Muscle of leg (tissue), 11 donors: ENCODE results near the gene IFT80. TPM values are rescaled to one million over a fixed set of nuclear protein-coding genes. Genes with fewer than 3 reads are reported as not detected.

ENCODE experiments used
- DNase-seq: peaks from one replicate; pipeline ENCODE4 v3.0.0; 2013
- H3K27ac ChIP-seq: one replicate; pipeline ENCODE4 v1.5.1; 2013; ENCODE audit warnings: mild to moderate bottlenecking, low read length, control low read depth
- H3K27me3 ChIP-seq: one replicate; pipeline ENCODE4 v1.6.1; 2013; ENCODE audit warnings: low read length; ENCODE audit not compliant: control insufficient read depth, insufficient read depth
- H3K36me3 ChIP-seq: one replicate; pipeline ENCODE4 v1.6.1; 2013; ENCODE audit warnings: low read length; ENCODE audit not compliant: control insufficient read depth, insufficient read depth
- H3K4me1 ChIP-seq: one replicate; pipeline ENCODE4 v1.6.1; 2013; ENCODE audit warnings: low read length; ENCODE audit not compliant: control insufficient read depth, insufficient read depth
- H3K4me3 ChIP-seq: one replicate; pipeline ENCODE4 v1.5.1; 2013; ENCODE audit warnings: low read length, control low read depth
- H3K9me3 ChIP-seq: replicated peaks from 2 replicates; pipeline ENCODE4 v1.6.1; 2013; ENCODE audit warnings: low read depth, low read length; ENCODE audit not compliant: control insufficient read depth
- WGBS: methylation state at CpG from one replicate; pipeline ENCODE4 v1.1.5; 2013; ENCODE audit warnings: missing lambda C conversion rate; ENCODE audit not compliant: insufficient coverage; 5-methylcytosine and 5-hydroxymethylcytosine counted together
- polyA plus RNA-seq, 8 donors: library from polyadenylated mRNA; unstranded; fragments of 120-200 nt; gene quantifications; one replicate each; pipeline versions ENCODE4 v1.2.1 to v1.2.3, GENCODE V29; 2013; ENCODE audit warnings: inconsistent platforms in 1 of 8, low replicate concordance in 1 of 8; ENCODE audit not compliant: insufficient read length in 8 of 8, insufficient read depth in 1 of 8
- total RNA-seq: library from RNA; stranded (reverse); fragments of 120-200 nt; gene quantifications from one replicate; pipeline ENCODE4 v1.2.4, GENCODE V29; 2013

IFT80 gene
- total and polyA plus RNA-seq, 9 donors = 17.6 to 30.9 (median 24.6) TPM

GRCh38 chr3:160213191-160213590, 185.8 kb downstream of the IFT80 start:
- H3K4me1 ChIP-seq = no peaks in the 10 kb centered on the region
- no peak overlapping the region for H3K27ac ChIP-seq
- no peaks in the 10 kb centered on the region for H3K36me3 ChIP-seq
- no peaks in the 10 kb centered on the region for H3K9me3 ChIP-seq
- DNase-seq = no peak
- peaks cover 7% of the 10 kb centered on the region for H3K27me3 ChIP-seq
- no peak overlapping the region for H3K4me3 ChIP-seq
- 94% methylated on average over 1 of the region's 1 CpG for WGBS

- no peaks in the 10 kb centered on the region for H3K36me3 ChIP-seq
- no peak overlapping the region for H3K4me3 ChIP-seq
- no peaks in the 10 kb centered on the region for H3K4me1 ChIP-seq
- H3K27me3 ChIP-seq = no peaks in the 10 kb centered on the region
- H3K9me3 ChIP-seq = no peaks in the 10 kb centered on the region
- DNase-seq = no peak
- no peak overlapping the region for H3K27ac ChIP-seq
- no CpG with 5 or more reads among the region's 1 CpG for WGBS
These were observed 188.2 kb downstream of the IFT80 start for GRCh38 chr3:160210799-160211221.

DNA sequence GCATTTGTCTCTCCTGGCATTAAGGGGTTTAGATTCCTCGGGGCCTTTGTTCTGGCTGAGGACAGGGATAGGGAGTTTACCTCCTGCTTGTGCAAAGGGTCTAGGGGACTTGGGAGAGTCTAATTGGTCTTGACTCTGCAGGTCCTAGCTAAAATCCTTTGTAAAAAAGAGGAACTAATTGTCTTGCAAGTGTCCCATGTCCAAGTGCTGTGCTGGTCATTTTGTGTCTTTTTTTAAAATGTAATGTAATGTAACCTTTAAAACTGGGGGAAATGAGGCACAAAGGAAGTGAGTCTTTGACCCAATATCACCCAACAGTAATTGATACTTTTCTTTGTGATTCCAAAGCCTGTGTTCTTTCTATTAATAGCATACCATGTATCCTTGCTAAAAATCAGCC, 188.7 kb downstream of the IFT80 start:
- H3K27me3 ChIP-seq = no peaks in the 10 kb centered on the region
- WGBS = 73% methylated on average over 1 of the region's 1 CpG
- no peaks in the 10 kb centered on the region for H3K9me3 ChIP-seq
- no peak overlapping the region for H3K4me3 ChIP-seq
- no peak for DNase-seq
- H3K4me1 ChIP-seq = no peaks in the 10 kb centered on the region
- no peaks in the 10 kb centered on the region for H3K36me3 ChIP-seq
- H3K27ac ChIP-seq = no peak overlapping the region

Other genes starting within 250 kb of the IFT80 start
- 0.13 TPM for gene C3orf80, start 173.8 kb downstream of the IFT80 start, total RNA-seq
- under 1 TPM; 0.11 to 0.65 (median 0.38) TPM for gene C3orf80, start 173.8 kb downstream of the IFT80 start, polyA plus RNA-seq
- 53.0 TPM for gene SMC4, start 425 bp upstream of the IFT80 start, total RNA-seq
- gene SMC4, start 425 bp upstream of the IFT80 start, polyA plus RNA-seq = 10 to 100 TPM; 45.6 to 84.3 (median 69.7) TPM
- gene TRIM59, start 50.6 kb upstream of the IFT80 start, total RNA-seq = 10.7 TPM
- gene TRIM59, start 50.6 kb upstream of the IFT80 start, polyA plus RNA-seq = 10 to 100 TPM in 5 of 8 donors, 1 to 10 TPM in 3; 8.8 to 15.0 (median 10.4) TPM
- gene KPNA4, start 166.3 kb upstream of the IFT80 start, total RNA-seq = 33.6 TPM
- 10 to 100 TPM; 45.0 to 68.4 (median 59.5) TPM for gene KPNA4, start 166.3 kb upstream of the IFT80 start, polyA plus RNA-seq